ENCODE data around the gene CELF5.

GRCh38 chr19:3190470-3190770 is 34.0 kb upstream of the CELF5 start:
- TF ChIP-seq POLR2A (IDR thresholded peaks at IDR 0.05) (no peak), CTCF (IDR thresholded peaks at IDR 0.05) (no peak)
